Mononuclear cell (primary cell): ENCODE measurements around the gene DNTT. TPM values are rescaled to one million over a fixed set of nuclear protein-coding genes. Genes with fewer than 3 reads are reported as not detected.

ENCODE experiments used
- H3K27me3 ChIP-seq: 2 replicates; pipeline ENCODE4 v1.6.0; 2011; ENCODE audit warnings: low read length, control low read depth; ENCODE audit not compliant: insufficient read depth
- H3K4me1 ChIP-seq: 2 replicates; pipeline ENCODE4 v1.5.1; 2011; ENCODE audit warnings: mild to moderate bottlenecking, low read length, control low read depth; ENCODE audit not compliant: insufficient read depth
- H3K4me3 ChIP-seq: 2 replicates; pipeline ENCODE4 v1.5.1; 2011; ENCODE audit warnings: mild to moderate bottlenecking, low read length, moderate library complexity
- H3K9me3 ChIP-seq: 2 replicates; pipeline ENCODE4 v1.5.1; 2011; ENCODE audit warnings: low read depth, mild to moderate bottlenecking, control low read depth, low read length
- total RNA-seq: library from RNA; depleted of rRNA; stranded (reverse); fragments of >200 nt; gene quantifications from one replicate; pipeline ENCODE4 v1.2.3, GENCODE V29; 2012

Gene DNTT
- total RNA-seq, 1 donor, result 0.10 TPM

DNA sequence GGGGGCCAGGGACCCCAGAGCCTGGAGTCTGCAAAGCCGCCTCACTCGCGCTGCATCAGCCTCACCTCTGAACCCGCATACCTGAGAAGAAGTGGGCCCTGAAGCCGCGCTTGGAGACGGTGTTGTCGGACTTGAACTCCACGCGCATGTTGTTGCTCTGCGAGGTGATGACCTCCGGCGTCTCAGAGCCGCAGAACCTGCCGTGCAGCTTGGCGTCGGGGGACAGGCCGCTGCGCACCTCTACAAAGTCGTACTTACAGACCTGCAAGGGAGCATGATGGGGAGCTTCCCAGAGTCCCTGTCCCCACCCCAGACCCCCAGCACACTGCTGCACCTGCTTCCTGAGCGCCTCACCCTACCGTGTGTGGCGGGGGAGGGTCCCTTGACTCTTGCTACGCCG, 80.3 kb downstream of the DNTT start:
- Histone ChIP-seq H3K4me3 (no peak overlapping the region), H3K27me3 (no peaks in the 10 kb centered on the region), H3K4me1 (peaks cover 22% of the 10 kb centered on the region), H3K9me3 (no peaks in the 10 kb centered on the region)

DNA sequence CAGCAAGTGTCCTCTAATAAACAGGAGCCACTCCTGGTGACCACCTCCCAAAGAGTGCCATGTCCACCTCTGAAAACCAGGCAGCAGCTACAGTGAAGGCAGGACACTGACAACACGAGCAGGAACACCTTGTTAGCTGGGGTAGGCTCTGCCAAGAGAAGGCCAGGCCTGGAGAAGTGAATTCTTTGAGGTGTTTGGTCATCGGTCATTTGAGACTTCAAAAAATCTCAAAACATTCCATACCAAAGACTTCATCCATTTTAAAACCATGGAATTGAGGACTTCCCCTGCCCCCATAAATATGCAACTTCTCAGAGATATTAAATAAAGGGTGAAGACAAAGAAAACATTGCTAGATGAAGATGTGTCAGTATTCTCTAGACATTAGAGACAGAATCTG, 82.9 kb downstream of the DNTT start:
- Histone ChIP-seq H3K27me3 (no peaks in the 10 kb centered on the region), H3K4me1 (no peaks in the 10 kb centered on the region), H3K9me3 (no peaks in the 10 kb centered on the region), H3K4me3 (no peak overlapping the region)

DNA sequence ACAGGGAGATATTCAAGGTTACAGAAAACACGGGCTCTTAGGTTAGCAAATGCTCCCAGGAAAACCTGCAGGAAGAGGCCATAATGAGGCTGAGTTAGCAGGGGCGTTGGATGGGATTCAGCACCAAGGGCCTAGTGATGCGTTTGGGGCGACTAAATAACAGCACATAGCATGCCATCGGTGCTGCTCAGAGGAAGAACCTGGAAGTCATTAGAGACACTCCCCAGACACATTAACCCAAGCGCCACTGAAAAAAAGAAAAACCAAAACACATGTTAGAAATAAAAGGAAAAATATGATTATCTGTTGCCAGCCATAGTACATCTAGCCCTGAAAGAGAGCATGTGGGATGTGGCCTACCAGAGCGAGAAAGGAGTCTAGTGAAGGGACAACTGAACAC, 83.4 kb downstream of the DNTT start:
- no peaks in the 10 kb centered on the region for H3K4me1 ChIP-seq
- H3K9me3 ChIP-seq, result no peaks in the 10 kb centered on the region
- no peaks in the 10 kb centered on the region for H3K27me3 ChIP-seq
- H3K4me3 ChIP-seq, result no peak overlapping the region

Other genes starting within 250 kb of the DNTT start
- gene ZNF518A, start 174.1 kb upstream of the DNTT start, total RNA-seq, result 7.7 TPM
- gene BLNK, start 32.9 kb upstream of the DNTT start, total RNA-seq, result 3.6 TPM
- not detected for gene OPALIN, start 54.6 kb downstream of the DNTT start, total RNA-seq
- not detected for gene TLL2, start 209.5 kb downstream of the DNTT start, total RNA-seq